Measurements from ENCODE around the gene LNP1. TPM values are rescaled to one million over a fixed set of nuclear protein-coding genes. Genes with fewer than 3 reads are reported as not detected.

The LNP1 gene
- total RNA-seq, 2 donors from 2014 or later, result 0.73 to 3.4 TPM

DNA sequence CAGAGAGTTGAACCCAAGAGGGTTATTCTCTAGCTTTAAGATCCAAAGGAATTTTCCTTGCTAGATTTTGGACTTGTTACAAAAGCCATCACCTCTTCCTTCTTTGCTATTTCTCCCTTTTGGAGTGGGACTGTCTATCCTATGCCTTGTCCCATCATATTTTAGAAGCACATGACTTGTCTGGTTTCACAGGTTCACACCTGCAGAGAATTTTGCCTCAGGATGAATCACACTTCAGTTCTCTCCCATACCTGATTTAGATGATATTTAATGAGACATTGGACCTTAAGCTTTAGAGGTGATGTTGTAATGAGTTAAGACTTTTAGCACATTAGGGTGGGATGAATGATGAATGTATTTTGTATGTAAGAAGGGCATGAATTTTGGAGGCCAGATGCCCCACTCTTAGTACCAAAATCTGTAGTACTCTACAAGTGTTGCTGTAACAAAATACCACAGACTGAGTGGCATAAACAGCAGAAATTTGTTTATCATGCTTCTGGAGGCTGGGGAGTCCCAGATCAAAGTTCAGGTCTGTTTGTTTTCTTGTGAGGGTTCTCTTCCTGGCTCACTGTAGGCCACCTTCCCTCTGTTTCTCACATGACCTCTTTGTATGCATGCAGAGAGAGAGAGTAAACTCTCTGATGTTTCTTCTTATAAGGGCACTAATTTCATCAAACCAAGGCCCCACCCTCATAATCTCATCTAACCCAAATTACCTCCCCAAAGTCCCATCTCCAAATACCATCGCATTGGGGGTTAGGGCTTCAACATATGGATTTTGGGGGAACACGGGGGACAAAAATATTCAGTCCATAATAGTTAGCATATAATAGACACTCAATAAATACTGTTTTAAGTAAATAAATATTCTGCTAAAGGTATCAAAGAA, 10.0 kb downstream of the LNP1 start:
- 95% methylated on average over 2 of the region's 2 CpGs for WGBS

DNA sequence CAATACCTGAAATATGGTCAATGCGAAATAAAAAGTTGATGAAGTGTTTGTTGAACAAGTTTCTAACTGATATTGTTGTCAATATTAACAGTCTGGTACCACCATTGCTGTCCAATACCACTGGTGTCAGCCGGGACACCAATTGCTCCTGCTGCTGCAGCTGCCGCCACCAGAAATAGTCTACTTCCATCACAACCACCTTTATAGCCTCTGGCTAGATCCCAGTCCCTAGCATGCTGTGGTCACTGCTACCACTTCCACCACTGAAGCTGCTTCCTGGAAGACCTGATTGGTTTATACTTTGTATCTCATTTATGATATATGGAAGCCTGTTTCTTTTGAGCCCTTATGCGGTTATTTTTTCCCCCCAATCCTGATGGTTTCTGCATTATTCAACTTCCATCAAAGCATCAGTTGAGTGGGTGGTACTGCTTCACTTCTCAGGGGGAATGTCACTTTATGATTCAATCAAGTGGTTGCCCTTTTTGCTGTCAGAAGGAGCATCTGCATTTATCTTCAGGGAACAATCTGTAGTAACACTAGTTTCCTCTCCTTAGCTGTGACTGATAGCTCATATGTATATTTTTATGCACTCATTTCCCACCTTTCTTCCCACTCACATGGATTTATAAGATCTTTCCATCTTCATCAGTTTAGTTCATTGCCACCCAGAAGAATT, 11.7 kb downstream of the LNP1 start:
- no peak for DNase-seq (ENCODE audit: low spot score)
- Histone ChIP-seq H3K9me3 (no peaks in the 10 kb centered on the region), H3K27ac (no peak overlapping the region), H3K4me3 (no peak overlapping the region), H3K36me3 (no peaks in the 10 kb centered on the region), H3K27me3 (replicated peaks; ENCODE audit: insufficient read depth) (no peaks in the 10 kb centered on the region), H3K4me1 (replicated peaks) (no peaks in the 10 kb centered on the region)
- intact Hi-C loops (cut with DNase I), result no loop called here
- TF ChIP-seq POLR2AphosphoS5 (IDR thresholded peaks at IDR 0.05), result no peak
- TF ChIP-seq POLR2A (IDR thresholded peaks at IDR 0.05), result no peak
- TF ChIP-seq, protein P1, sequence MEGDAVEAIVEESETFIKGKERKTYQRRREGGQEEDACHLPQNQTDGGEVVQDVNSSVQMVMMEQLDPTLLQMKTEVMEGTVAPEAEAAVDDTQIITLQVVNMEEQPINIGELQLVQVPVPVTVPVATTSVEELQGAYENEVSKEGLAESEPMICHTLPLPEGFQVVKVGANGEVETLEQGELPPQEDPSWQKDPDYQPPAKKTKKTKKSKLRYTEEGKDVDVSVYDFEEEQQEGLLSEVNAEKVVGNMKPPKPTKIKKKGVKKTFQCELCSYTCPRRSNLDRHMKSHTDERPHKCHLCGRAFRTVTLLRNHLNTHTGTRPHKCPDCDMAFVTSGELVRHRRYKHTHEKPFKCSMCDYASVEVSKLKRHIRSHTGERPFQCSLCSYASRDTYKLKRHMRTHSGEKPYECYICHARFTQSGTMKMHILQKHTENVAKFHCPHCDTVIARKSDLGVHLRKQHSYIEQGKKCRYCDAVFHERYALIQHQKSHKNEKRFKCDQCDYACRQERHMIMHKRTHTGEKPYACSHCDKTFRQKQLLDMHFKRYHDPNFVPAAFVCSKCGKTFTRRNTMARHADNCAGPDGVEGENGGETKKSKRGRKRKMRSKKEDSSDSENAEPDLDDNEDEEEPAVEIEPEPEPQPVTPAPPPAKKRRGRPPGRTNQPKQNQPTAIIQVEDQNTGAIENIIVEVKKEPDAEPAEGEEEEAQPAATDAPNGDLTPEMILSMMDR (IDR thresholded peaks at IDR 0.05), result no peak
- over 99% methylated on average over 4 of the region's 4 CpGs for WGBS

More for the DNA sequence above, 10.0 kb downstream of the LNP1 start:
- DNase-seq (ENCODE audit: low spot score), result no peak
- Histone ChIP-seq H3K27ac (no peak overlapping the region), H3K27me3 (replicated peaks; ENCODE audit: insufficient read depth) (no peaks in the 10 kb centered on the region), H3K4me3 (no peak overlapping the region), H3K36me3 (no peaks in the 10 kb centered on the region), H3K9me3 (no peaks in the 10 kb centered on the region), H3K4me1 (replicated peaks) (no peaks in the 10 kb centered on the region)
- TF ChIP-seq POLR2A (IDR thresholded peaks at IDR 0.05) (no peak), POLR2AphosphoS5 (IDR thresholded peaks at IDR 0.05) (no peak)
- TF ChIP-seq, protein P1 (IDR thresholded peaks at IDR 0.05), result no peak
- intact Hi-C loops (cut with DNase I), result no loop called here

DNA sequence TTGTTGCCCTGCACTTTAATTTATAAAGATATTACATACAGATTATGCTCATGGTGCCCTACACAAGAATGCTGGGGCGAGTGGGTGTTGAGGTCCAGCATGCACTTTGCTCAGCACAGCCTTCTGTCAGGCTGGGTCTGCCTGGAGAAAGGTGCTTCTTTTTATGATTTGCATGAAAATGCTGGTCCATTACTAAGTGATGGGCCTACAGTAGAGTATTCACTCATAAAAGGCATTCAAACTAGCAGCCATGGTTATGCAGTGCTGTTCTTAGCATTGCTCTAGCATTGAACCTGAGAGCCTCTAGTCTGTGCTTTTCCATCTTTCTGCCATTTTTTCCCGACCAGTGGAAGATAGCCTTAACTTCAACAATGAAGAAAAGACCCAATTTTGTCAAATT, 12.3 kb downstream of the LNP1 start:
- H3K4me1 ChIP-seq (replicated peaks), result no peaks in the 10 kb centered on the region
- H3K4me3 ChIP-seq, result no peak overlapping the region
- intact Hi-C loops (cut with DNase I), result no loop called here
- H3K27me3 ChIP-seq (replicated peaks; ENCODE audit: insufficient read depth), result no peaks in the 10 kb centered on the region
- H3K36me3 ChIP-seq, result no peaks in the 10 kb centered on the region
- TF ChIP-seq POLR2A (IDR thresholded peaks at IDR 0.05) (no peak), POLR2AphosphoS5 (IDR thresholded peaks at IDR 0.05) (no peak)
- TF ChIP-seq, protein P1 (IDR thresholded peaks at IDR 0.05), result no peak
- H3K27ac ChIP-seq, result no peak overlapping the region
- no peak for DNase-seq (ENCODE audit: low spot score)
- H3K9me3 ChIP-seq, result no peaks in the 10 kb centered on the region
- whole genome bisulfite sequencing, result 93% methylated on average over 2 of the region's 2 CpGs

DNA sequence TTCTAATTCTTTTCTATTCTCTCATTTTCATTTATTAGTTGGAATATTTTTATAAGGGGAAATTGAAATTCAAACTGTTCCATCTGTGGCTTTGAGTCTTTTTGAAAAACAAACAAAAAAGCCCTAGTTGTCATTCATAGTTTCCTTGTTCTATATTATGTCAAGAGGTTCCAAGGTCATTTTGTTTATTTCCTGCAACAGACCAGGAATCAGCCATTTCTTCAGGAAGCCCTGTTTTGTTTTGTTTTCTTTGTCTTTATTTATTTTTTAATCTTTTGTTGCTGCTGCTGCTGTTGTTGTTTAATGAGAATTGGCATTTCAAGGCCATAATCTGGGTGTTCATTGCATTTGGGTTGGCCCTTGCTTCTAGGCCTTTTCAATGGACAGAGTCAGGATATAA, 14.8 kb downstream of the LNP1 start:
- H3K27me3 ChIP-seq (replicated peaks; ENCODE audit: insufficient read depth), result no peaks in the 10 kb centered on the region
- TF ChIP-seq POLR2AphosphoS5 (IDR thresholded peaks at IDR 0.05) (no peak), POLR2A (IDR thresholded peaks at IDR 0.05) (no peak)
- TF ChIP-seq, protein P1 (IDR thresholded peaks at IDR 0.05), result no peak
- H3K4me1 ChIP-seq (replicated peaks), result no peaks in the 10 kb centered on the region
- H3K9me3 ChIP-seq, result no peaks in the 10 kb centered on the region
- no peak overlapping the region for H3K4me3 ChIP-seq
- H3K36me3 ChIP-seq, result no peaks in the 10 kb centered on the region
- no peak overlapping the region for H3K27ac ChIP-seq
- intact Hi-C loops (cut with DNase I), result no loop called here
- no peak for DNase-seq (ENCODE audit: low spot score)
